T-helper 9 cell (primary cell): ENCODE measurements around the gene DLGAP5.

Experiments
- DNase-seq: peaks from one replicate; pipeline ENCODE4 v3.0.0-alpha.2; 2020
- total RNA-seq, 2 donors: gene quantifications; one replicate each; lab custom pipeline; 2026; lab: John Stamatoyannopoulos, UW

Gene DLGAP5, protein sequence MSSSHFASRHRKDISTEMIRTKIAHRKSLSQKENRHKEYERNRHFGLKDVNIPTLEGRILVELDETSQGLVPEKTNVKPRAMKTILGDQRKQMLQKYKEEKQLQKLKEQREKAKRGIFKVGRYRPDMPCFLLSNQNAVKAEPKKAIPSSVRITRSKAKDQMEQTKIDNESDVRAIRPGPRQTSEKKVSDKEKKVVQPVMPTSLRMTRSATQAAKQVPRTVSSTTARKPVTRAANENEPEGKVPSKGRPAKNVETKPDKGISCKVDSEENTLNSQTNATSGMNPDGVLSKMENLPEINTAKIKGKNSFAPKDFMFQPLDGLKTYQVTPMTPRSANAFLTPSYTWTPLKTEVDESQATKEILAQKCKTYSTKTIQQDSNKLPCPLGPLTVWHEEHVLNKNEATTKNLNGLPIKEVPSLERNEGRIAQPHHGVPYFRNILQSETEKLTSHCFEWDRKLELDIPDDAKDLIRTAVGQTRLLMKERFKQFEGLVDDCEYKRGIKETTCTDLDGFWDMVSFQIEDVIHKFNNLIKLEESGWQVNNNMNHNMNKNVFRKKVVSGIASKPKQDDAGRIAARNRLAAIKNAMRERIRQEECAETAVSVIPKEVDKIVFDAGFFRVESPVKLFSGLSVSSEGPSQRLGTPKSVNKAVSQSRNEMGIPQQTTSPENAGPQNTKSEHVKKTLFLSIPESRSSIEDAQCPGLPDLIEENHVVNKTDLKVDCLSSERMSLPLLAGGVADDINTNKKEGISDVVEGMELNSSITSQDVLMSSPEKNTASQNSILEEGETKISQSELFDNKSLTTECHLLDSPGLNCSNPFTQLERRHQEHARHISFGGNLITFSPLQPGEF
- 0.07 to 0.24 reads per million in 2 donors for total RNA-seq

DNA sequence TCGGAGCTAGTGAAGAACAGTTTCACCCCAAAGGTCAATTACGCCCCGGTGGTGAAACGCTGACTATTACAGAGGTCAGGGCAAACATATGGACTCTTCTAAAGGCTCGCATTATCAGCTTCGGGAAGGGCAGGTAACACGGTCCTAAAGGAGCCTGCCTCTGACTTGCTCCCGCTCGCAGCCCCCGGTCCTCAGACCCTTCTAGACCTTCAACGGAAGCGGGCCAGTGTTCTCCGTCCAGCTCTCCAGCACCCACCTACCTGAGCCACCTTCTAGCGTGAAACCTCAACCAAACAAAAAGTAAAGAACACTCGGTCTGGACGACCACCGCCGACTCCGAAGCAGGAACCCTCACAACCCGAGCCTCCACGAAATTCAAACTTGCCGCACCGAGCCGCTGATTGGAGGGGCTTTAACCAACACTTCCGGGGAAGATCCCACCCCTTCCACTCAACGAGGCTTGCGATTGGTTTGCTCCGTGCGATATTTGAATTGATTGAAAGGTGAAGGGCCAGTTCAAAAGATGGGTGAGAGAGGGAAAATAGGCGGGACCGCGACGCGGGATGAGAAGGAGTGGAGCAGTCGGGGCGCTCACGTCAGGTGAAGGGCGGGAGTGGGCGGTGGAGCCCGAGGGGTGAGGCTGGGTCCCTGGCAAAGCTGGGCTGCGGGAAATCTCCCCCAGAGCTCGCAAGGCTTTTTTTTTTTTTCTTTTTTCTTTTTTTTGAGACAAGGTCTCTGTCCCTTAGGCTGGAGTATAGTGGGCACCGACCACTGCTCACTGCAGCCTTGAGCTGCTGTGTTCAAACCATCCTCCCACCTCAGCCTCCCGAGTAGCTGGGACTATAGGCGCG lies at the start of gene DLGAP5:
TSS of gene DLGAP5 (minus strand) at position 383 of the 851 bp plus-strand sequence. CDS start 2,406 bp downstream, outside the sequence.
- DNase-seq = peak; percentile 80

DNA sequence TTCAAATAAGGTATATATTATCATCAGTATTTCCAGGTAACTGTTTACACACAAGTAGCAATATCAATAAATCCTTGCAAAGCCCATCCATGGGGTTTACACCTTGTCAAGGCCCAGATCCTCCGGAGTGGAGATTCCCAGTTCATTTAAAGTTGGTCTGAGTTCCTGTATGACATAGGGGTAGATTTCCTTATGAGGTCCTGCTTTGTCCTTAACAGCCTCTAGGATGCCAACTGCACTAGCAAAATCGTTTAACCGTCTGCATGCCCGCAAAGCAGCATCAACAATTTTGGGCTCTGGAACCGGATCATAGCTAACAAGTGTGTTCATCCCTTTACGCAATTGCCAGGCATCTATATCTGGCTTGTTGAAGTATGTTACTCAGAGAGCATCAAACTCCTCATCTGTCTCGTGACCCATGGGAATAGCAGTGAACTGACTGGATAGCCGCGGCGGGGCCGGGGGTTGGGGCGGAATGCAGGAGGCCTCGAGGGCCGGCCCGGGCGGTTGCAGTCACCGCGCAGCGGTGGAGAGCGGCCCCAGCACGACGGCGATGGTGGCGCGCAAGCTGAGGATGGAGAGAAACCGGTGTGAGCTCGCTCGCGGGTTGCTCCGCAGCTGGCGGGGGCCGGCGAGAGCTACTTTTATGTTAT lies 49.3 kb upstream of the DLGAP5 start:
- DNase-seq = no peak

- no peak for DNase-seq
These were observed 47.9 kb upstream of the DLGAP5 start for GRCh38 chr14:55239320-55239719.

DNA sequence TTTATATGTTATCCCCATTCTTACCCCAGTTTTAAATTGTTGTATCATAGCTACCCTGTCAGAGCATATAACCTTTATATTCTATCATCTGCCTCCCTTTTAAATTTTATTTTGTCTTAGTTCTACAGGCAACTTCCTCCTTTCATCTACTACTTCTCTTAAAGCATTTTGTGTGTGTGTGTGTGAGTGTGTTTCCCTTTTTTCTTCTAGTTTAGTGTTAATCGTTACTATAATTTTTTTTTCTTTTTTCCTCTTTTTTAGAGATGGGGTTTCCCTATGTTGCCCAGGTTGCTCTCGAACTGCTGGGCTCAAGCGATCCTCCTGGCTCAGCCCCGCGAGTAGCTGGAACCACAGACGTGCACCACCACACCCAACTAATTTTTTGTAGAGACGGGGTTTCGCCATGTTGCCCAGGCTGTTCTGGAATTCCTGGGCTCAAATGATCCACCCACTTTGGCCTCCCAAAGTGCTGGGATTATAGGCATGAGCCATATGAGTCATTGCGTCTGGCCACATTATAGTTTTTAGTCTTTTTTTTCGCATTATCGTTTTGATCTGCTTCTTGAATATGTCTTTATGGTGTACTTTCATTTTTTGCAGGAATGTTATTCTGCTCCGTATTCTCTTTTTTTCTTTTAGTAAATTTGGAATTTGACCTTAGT lies 46.8 kb upstream of the DLGAP5 start:
- no peak for DNase-seq

GRCh38 chr14:55233591-55233990 lies 42.2 kb upstream of the DLGAP5 start:
- no peak for DNase-seq

GRCh38 chr14:55228261-55228660 lies 36.9 kb upstream of the DLGAP5 start:
- no peak for DNase-seq

GRCh38 chr14:55223364-55223763 lies 32.0 kb upstream of the DLGAP5 start:
- no peak for DNase-seq

- no peak for DNase-seq
These were observed 30.6 kb upstream of the DLGAP5 start for GRCh38 chr14:55221968-55222367.

- DNase-seq = no peak
These were observed 29.8 kb upstream of the DLGAP5 start for GRCh38 chr14:55221186-55221585.

DNA sequence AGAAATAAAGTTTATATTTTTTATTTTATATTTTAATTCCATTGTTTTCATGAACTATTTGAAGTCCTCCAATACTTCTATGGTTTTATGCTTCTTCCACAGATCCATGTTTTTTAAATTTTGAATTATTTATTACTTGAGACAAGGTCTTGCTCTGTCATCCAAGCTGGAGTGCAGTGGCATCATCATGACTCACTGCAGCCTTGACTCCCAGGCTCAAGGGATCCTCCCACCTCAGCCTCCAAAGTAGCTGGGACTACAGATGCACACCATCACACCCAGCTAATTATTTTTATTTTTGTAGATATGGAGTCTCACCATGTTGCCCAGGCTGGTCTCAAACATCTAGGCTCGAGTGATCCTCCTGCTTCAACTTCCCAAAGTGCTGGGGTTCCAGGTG lies 28.8 kb upstream of the DLGAP5 start:
- DNase-seq = no peak

GRCh38 chr14:55212634-55213033 lies 21.2 kb upstream of the DLGAP5 start:
- no peak for DNase-seq

GRCh38 chr14:55207832-55208231 lies 16.4 kb upstream of the DLGAP5 start:
- no peak for DNase-seq

DNA sequence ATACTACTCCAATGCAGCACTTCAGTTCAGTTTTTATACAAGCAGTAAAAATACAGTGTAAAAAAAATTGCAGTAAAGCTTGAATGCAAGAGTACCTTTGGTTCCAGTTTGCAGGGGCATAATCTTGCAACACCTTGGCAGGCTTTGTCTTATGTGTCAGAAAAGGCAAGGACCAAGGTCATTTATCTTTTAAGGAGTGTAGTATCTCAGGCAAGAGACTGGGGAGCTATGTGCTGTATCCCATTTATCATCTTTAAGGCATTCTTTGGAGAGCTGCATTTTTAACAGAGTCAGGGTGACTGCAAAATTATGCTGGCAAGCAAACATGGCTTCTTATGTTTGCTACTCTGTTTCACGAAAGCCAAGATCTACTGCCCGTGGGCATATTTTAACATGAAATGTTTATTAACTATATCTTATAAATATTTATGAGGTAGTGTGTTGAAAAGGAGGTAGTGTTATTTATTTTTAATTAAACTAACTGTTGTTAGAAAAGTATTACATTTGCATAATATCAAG lies 14.8 kb upstream of the DLGAP5 start:
- DNase-seq = no peak

GRCh38 chr14:55201219-55202101 lies 10.1 kb upstream of the DLGAP5 start:
- DNase-seq = no peak

GRCh38 chr14:55200651-55201050 lies 9.3 kb upstream of the DLGAP5 start:
- DNase-seq = no peak

GRCh38 chr14:55198749-55199148 lies 7.4 kb upstream of the DLGAP5 start:
- DNase-seq = no peak

- DNase-seq = no peak
These were observed 3.4 kb upstream of the DLGAP5 start for GRCh38 chr14:55194656-55195355.

GRCh38 chr14:55192054-55192621 lies 753 bp upstream of the DLGAP5 start:
- DNase-seq = no peak

DNA sequence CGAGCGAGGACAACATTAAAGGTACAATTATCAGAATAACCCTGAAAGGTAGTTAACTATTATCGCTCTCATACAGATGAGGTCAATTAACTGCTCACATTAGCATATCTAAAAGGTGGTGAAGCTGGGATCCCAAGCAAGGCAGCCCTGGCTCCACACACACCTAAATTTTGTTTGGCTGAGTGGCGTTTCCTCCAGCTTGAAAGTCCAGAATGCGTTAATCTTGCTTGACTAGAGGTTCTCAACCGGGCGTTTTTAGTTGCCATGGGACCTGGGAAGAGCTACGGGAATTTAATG lies 531 bp downstream of the DLGAP5 start:
- DNase-seq = no peak
